Measurements from ENCODE around the gene NTSR2. TPM values are rescaled to one million over a fixed set of nuclear protein-coding genes. Genes with fewer than 3 reads are reported as not detected.

The NTSR2 gene
- total RNA-seq, 1 donor from 2014 or later, result not detected

GRCh38 chr2:11633923-11634478 is 36.0 kb downstream of the NTSR2 start:
- no peaks in the 10 kb centered on the region for H3K27me3 ChIP-seq
- intact Hi-C loops (cut with DNase I), result no loop called here
- no peaks in the 10 kb centered on the region for H3K4me1 ChIP-seq
- no peak overlapping the region for H3K27ac ChIP-seq
- no peak for ATAC-seq
- no peak overlapping the region for H3K4me3 ChIP-seq
- TF ChIP-seq CTCF (IDR thresholded peaks at IDR 0.05), result no peak
- H3K9me3 ChIP-seq, result no peaks in the 10 kb centered on the region
- no peaks in the 10 kb centered on the region for H3K36me3 ChIP-seq
- DNase-seq, result no peak

GRCh38 chr2:11631462-11631861 is 38.5 kb downstream of the NTSR2 start:
- DNase-seq (no peak), ATAC-seq (no peak)
- H3K4me3 ChIP-seq, result no peak overlapping the region
- H3K27me3 ChIP-seq, result no peaks in the 10 kb centered on the region
- intact Hi-C loops (cut with DNase I), result no loop called here
- no peak for TF ChIP-seq CTCF (IDR thresholded peaks at IDR 0.05)
- no peaks in the 10 kb centered on the region for H3K9me3 ChIP-seq
- no peak overlapping the region for H3K27ac ChIP-seq
- H3K4me1 ChIP-seq, result no peaks in the 10 kb centered on the region
- H3K36me3 ChIP-seq, result no peaks in the 10 kb centered on the region

DNA sequence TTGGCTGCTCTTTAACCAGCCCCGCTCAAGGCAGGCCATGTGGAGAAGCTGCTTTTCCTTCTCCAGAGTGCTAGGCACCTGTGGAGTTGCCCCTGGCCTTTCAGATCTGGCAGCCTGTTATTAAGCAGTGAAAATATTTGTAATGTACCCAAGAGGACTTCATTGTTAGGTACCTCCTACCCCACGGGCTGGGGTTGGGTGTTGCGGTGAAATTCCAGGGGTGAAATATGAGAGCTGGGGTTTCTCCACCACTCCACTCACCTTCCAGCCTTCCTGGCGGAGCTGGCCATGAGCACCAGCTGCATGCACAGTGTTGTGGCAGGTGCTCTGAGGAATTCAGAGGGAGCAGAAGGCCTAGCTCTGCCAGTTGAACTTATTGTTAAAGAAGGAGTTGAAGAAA is 39.1 kb downstream of the NTSR2 start:
- no peak for DNase-seq
- Histone ChIP-seq H3K4me3 (no peak overlapping the region), H3K27me3 (no peaks in the 10 kb centered on the region), H3K4me1 (no peaks in the 10 kb centered on the region), H3K36me3 (no peaks in the 10 kb centered on the region), H3K27ac (no peak overlapping the region), H3K9me3 (no peaks in the 10 kb centered on the region)
- intact Hi-C loops (cut with DNase I), result no loop called here
- no peak for TF ChIP-seq CTCF (IDR thresholded peaks at IDR 0.05)
- no peak for ATAC-seq

DNA sequence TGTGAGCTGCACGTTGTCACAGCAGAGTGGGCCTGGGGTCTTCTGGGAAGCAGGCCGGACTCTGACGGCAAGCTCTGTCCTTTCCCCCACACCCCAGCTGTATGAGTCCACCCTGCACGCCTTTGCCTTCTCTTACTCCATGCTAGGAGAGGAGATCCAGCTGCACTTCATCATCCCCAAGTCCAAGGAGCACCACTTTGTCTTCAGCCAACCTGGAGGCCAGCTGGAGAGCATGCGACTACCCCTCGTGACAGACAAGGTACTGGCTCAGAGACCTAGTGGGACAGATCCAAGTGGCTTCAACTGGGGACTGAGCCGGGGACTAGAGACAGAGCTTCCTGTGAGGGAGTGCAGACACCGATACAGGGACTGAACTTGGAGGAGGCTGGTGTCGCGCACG is 40.1 kb downstream of the NTSR2 start:
- ATAC-seq (peak; percentile 20), DNase-seq (no peak)
- H3K9me3 ChIP-seq, result no peaks in the 10 kb centered on the region
- no peak overlapping the region for H3K4me3 ChIP-seq
- intact Hi-C loops (cut with DNase I), result no loop called here
- no peaks in the 10 kb centered on the region for H3K27me3 ChIP-seq
- H3K36me3 ChIP-seq, result no peaks in the 10 kb centered on the region
- no peak overlapping the region for H3K27ac ChIP-seq
- TF ChIP-seq CTCF (IDR thresholded peaks at IDR 0.05), result no peak
- no peaks in the 10 kb centered on the region for H3K4me1 ChIP-seq

- no peaks in the 10 kb centered on the region for H3K4me1 ChIP-seq
- DNase-seq (no peak), ATAC-seq (no peak)
- no peaks in the 10 kb centered on the region for H3K9me3 ChIP-seq
- no peaks in the 10 kb centered on the region for H3K27me3 ChIP-seq
- H3K36me3 ChIP-seq, result no peaks in the 10 kb centered on the region
- intact Hi-C loops (cut with DNase I), result no loop called here
- TF ChIP-seq CTCF (IDR thresholded peaks at IDR 0.05), result no peak
- no peak overlapping the region for H3K27ac ChIP-seq
- no peak overlapping the region for H3K4me3 ChIP-seq
Observed at GRCh38 chr2:11629215-11629614, 40.8 kb downstream of the NTSR2 start.

DNA sequence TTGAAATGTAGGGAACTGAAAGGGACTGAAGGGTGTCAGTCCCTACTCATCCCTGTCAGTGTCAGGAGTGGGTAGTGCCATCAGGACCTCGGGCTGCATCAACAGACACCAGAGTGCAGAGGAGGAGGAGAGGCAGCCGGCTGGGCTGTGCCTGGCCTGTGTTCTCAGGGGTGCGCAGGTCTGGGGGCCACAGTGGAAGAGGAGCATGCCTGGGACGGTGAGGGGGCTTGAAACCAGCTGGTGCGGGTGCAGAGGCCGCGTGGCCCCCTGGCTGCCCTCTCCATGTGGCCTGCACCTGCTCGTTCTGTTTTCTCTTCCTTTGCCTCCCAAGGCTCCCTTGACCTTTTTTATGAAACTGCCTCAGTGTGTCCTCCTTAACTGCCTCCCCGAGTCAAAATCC is 41.3 kb downstream of the NTSR2 start:
- ATAC-seq, result no peak
- no peaks in the 10 kb centered on the region for H3K27me3 ChIP-seq
- H3K27ac ChIP-seq, result no peak overlapping the region
- intact Hi-C loops (cut with DNase I), result no loop called here
- no peaks in the 10 kb centered on the region for H3K36me3 ChIP-seq
- no peak for DNase-seq
- no peaks in the 10 kb centered on the region for H3K9me3 ChIP-seq
- no peak for TF ChIP-seq CTCF (IDR thresholded peaks at IDR 0.05)
- H3K4me1 ChIP-seq, result no peaks in the 10 kb centered on the region
- no peak overlapping the region for H3K4me3 ChIP-seq
